Colon (tissue), 2 donors: ENCODE measurements around the gene HEMK1.

Source experiments
- FAIRE-seq: peaks from 2 replicates; lab custom pipeline; 2012; peaks lifted over from hg19 to GRCh38; lab: Jason Lieb, UNC
- donor health status: control.
- donor health status: control.

HEMK1 gene

DNA sequence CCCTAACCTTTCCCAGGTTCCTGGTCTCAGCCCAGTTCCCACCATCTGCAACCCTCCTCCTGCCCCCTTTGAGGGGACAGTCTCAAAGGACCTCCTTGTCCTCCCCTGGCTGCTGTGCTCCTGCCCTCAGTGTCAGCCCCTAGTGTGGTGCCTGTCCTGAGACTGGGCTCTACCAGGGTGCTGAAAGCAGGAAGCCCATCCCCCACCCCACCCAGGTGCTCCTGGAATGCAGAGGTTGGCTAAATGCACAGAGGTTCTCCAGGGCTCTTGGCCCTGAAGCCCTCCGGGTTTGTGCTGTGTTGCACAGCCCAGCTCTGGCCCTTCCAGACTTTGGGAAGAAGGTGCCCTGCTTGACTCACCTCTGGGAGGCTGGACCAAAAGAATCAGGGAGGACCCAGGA lies 23.5 kb upstream of the HEMK1 start:
- no peak for FAIRE-seq

DNA sequence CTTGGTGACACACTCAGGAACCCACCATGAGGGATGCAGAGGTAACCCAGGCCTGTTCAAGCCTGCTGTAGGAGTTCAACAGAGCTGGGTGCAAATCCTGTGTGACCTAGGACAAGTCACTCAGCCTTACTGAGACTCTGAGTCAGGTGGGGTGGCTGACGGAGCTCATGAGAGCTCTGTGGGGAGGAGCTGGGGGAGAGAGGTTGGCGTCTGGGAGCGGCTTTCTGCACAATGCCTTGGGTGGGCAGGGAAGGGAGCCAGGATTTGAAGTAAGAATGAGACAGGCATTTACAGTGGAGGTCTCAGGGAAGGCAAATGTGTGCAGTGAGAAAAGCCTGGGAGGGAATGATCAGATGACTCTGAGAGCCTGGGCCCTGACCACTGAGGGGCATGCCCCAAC lies 20.1 kb upstream of the HEMK1 start:
- FAIRE-seq: no peak

DNA sequence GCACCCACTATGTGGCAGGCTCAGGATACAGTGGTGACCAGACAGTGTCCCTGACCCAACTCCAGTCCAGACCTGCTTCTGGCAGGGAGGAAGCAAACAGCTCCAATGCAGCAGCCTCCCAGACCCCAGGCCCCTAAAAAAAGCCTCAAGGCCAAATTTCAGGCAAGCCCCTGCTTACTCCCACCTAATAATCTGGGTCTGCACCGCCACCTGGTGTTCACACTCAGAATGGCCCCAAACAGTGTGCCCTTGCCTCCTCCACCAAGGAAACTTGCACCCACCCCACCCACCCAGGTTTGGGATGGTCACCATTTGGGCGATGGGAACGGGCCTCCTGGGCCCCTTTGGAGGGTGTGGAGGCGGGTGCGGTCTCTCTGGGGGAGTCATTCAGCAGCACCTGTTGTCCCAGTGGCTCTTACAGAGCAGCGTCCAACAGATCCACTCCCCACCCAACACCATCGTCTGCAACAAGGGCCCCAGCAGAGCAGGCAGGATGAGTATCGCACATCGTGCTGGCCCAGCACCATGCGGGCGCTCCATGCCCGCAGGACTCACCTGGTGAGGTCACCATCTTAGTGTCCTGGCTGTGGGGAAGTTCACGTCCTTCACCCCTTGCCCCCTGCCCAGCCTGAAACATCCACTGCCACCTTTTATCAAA lies 19.1 kb upstream of the HEMK1 start:
- FAIRE-seq: no peak

DNA sequence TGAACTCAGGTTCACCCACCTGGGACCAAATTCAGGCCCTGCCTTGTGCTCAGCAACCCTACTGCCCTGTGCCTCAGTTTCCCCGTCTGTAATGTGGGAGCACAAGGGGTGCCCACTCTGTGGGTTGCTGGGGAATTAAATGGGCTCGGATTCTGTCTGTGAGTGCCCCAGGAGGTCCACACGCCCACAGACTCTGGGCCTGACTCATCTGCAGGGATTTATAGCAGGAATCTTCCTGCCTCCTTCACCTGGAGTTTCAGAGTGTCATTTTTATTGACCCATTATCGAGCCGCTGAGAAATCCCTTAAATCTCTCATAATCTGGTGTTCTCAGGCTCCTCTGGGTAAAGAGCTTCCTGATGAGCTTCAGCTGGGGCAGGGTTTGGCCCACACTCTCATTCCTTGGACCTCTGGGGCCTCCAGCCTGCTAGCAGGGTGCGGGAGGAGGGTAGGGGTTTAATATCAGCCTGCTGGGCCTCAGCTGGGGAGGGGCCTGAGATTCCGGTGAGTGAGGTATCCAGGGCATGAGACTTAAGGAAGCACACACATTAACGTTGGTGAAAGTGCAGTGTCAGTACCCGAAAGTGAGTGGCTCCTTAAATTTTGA lies 18.2 kb upstream of the HEMK1 start:
- FAIRE-seq: no peak

DNA sequence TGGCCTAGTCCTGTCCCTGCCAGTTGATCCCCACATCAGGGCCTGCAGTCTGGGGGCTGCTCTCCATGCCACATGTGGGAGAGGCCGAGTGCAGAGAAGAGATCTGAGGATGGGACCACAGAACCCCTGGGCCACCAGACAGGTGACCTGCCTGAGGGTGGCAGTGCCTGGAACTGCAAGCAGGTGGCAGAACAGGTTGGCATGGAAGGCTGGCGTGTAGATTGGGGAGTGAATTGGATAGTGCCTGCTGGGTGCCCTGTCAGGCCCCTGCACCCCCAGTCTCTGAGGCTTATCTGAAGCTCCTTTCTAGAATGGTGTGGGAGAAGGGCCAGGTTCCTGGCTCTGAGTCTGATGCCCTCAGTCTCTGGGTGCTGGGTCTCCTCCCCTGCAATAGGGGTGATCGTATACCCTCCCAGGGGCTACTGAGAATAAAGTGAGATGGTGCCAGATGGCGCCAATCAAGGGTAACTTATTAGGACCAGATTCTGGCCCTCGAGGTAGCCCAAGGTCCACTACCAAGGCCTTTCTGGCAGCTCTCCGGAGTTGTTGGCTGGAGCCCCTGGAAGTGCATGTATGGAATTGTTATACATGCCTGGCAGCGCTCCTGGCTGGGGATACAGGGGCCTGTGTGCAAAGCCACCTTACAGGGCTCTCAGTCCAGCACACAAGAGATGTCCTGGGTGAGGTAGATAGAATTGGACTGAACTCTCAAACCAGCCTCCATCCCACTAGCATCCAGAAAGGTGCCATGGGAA lies 17.5 kb upstream of the HEMK1 start:
- no peak for FAIRE-seq

DNA sequence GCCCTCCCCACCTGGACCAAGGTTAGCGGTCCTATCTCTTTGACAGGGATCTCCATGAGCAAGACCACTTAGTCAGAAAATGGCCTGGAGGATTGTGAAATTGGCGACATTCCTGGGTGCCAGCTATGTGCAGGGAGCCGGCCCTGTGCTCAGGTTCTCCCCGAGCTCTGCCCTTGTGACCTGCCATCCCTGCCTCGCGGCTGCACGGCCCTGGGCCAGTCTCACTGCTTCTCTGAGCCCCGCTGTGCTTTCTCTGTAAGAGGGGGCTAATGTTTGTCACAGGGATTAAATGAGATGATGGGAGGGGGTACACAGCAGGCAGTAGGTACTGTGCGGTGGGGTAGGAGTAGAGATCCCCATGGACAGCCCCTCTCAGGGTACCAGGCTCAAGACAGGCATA lies 16.7 kb upstream of the HEMK1 start:
- no peak for FAIRE-seq

DNA sequence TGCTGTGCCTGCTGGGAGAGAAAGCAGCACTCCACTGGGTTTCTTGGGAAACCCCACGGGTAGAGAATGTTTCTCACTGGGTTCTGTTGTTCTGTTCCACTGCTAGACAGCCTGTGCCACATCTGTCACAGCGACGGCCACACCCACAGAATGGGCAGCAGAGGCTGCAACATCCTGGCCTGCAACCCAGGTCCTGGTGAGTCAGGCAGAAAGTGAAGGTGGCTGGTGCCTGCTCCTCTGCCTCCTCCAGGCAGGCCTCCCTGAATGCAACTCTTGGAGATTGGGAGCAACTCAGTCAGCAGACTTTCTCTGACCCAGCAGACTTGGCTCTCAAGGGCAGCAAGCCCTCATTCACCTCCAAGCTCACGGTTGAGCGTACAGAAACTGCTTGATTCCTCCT lies 14.8 kb upstream of the HEMK1 start:
- no peak for FAIRE-seq

DNA sequence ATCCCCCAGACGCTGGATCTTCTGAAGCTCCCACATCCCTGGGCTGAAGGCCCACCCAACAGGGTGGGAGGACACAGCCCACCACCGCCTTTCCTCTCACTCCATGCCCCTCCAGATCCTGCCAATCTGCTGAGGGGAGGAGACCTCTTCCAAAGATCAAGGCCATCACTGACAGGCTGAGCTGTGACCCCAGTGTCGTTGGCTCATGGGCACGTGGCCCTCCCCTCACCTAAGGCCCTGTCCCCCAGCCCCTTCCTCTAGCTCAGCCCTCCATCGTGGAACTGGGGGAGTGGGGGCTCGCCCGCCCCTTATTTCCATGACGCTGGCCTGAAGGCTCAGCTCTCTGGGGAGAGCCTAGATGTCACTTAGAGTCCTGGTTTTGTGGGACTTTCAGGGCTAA lies 12.2 kb upstream of the HEMK1 start:
- no peak for FAIRE-seq

DNA sequence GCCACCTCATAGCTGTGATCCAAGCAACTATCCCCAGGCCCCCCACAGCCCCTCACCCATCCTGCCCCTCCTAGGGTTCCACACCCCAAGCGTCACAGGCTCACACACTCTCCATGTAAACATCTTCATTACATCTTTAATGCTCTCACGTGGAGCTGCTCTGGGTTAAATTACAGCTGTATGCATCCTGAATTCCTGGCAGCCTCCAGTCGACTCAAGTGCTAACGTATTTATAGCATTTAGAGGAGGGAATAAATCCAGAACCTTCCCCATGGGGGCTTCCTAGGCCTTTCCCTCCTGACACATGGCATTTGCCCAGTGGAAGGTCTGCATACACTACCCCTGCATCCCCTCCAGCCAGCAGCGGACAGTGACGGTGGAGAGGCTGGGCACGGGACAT lies 11.4 kb upstream of the HEMK1 start:
- no peak for FAIRE-seq

DNA sequence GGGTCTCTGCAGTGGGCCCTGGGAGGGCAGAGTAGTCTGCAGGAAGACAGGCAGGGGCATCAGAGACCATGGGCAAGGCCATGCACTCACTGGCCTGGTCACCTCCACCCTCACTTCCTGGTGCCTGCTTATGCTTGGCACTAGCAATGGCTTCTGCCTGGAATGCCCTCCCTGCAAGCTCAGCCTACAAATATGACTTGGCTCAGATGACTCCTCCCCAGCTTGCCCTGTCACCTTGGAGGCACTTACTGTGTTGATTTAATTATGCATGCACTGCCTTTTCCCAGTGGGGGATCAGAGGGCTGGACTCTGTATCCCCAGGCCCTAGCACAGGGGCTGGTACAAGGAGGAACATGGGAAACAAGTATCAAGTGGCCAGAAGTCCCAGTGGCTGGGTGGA lies 9.6 kb upstream of the HEMK1 start:
- FAIRE-seq: no peak

DNA sequence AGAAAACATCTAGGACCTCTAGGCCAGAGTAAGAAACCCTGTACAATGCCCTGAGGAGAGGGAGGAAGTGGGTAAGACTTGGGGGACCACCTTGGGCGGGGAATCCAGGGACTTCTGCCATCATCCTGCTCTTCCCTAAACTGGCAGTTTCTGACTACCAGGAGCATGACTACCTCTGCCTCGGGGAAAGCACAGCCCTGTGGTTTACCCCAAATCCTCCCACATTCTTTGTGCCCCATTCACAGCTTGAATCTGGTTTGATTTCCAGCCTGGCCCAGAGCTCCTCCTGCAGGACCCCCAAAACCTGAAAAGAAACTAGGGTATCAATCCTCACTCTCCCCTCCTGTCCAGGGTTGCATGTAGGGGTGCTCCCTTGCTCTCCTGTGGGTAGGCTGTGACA lies 6.5 kb upstream of the HEMK1 start:
- FAIRE-seq: no peak

DNA sequence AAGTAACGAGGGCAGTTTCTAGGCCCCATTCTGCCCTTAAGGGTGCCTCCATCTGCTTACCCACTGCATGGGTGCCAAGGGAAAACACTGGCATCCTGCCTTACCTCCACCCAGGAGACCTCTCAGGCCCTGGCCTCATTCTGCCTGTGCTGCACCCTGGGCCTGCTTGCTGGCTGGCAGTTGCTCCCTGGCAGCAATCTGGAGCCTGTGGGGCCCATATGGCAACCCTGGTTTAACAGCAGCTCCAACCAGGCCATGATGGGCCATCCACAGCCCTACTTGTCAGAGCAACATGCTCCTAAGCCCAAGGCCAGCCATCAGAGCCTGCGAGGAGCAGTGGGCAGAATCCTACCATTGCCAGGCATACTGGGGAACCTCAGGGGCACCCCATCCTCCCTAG lies 5.5 kb upstream of the HEMK1 start:
- no peak for FAIRE-seq

DNA sequence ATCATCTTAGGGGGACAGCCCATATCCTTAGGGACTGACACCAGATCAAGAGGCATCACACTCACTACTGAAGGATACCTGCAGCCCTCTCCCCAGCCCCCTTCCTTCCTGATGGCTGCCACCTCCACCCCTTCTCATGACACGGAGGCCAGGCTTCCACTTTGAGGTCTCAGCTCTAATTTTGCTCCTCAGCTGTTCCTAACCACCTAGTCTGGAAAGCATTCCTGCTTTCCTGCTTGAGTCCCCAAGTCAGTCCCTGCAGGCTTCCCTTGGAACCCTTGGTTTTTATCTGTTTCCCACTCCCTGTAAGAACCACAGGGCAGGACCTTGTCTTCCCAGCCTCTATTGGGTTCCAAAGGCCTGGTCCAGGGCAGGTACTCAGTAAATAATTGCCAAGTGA lies 5.0 kb upstream of the HEMK1 start:
- no peak for FAIRE-seq

DNA sequence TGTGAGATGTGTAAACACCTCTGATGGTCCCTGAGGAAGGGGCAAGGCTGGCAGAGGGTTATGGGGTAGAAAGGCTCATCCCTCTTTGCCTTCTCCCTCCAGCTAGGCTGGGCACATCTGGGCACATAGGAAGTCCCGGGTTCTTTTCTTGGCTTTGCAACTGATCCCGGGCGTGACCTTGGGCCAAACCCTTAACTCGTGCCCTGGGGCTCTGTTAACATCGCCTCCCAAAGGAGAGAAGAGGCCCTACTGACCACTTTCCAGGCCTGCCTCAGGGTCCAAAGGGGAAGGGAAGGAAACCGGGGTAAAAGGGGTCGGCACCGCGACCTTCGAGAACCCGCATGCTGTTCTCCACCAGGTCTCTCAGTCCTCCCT lies 2.3 kb upstream of the HEMK1 start:
- FAIRE-seq: no peak

DNA sequence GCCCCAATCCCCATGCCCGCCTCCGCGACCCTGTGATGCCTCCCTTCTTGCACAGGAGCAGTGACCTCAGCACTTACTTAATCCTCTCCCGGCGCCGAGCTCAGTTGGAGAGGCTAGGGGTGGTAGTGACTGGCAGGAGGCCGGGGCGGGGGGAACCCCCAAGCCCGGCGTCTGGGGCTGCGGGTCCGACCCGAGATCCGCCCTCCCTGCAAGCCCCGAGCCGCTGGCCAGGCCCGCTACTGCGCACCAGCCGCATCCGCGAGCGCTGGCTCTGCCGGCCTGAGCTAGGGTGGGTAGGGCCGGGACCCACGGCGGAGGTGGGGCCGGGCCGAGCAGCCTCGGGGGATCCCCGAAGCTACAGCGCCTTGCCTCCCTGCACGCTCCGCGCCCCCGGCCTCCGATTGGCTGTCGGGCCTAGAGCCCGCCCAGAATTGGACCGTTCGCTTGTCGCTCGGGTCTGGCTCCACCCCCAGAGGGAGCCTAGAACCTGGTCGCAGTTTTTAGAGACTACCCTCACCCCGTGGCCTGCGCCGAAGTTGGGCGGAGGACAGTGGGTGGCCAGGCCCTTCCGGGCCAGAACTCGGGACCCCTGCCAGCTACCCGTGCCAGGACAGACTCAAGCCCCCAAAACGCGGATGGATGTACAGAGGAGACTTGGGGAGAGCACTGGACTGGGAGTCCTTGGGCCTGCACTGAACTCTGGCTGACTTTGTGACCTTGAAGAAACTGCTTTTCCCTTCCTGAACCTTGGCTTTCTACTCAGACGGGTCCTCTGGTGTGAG lies 1.7 kb upstream of the HEMK1 start, which contains the start of gene C3orf18:
Gene C3orf18, minus strand, starts transcription at position 362 of the 782 bp plus-strand sequence. CDS start 2,048 bp downstream, outside the sequence.
- FAIRE-seq: no peak

DNA sequence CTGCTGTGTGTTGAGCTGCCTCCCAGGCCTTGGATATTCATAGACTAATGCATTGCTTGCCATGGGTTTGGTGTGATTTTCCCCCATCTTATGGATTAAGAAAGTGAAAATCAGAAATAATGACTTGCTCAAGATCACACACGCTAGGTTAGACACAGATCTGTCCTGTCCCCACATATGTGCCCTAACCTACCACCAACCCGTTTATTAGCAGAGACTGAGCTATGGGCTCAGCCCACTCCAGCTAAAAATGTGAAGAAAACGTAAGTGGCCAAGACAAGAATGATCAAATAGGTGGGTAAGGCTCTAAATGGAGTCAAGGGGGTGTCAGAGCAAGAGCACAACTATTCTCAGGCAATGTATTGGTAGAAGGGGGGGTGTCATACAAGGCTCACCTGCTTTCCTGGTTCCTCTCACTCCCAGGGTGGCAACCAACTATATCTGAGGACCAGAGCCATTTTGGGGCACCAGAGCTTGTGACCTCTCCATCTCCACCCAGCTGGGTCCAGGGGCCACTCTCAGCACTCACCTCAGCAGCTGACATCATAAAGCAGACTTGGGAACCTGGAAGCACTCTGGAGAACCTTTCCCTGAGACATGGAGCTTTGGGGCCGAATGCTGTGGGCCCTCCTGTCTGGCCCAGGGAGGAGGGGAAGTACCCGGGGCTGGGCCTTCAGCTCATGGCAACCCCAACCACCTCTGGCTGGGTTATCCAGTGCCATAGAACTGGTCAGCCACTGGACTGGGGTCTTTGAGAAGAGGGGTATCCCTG lies 1.4 kb downstream of the HEMK1 start:
- no peak for FAIRE-seq

DNA sequence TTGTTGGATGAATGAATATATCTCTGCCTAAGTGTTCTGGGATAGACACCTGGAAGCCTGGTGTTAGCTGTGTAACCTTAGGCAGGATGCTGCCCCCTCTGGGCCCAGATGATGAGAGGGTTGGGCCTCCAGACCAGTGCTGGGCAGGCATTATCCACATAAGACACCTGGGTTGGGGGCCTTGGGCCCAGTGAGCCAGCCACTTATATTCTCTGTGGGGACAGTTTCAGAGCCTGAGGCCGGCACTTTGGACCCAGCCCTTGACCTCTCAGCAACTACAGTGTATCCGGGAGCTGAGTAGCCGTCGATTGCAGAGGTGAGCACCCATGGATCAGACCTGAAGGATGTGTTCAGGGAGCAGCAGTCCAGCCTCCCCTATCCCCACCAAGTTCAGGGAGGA lies 2.2 kb downstream of the HEMK1 start:
- no peak for FAIRE-seq

DNA sequence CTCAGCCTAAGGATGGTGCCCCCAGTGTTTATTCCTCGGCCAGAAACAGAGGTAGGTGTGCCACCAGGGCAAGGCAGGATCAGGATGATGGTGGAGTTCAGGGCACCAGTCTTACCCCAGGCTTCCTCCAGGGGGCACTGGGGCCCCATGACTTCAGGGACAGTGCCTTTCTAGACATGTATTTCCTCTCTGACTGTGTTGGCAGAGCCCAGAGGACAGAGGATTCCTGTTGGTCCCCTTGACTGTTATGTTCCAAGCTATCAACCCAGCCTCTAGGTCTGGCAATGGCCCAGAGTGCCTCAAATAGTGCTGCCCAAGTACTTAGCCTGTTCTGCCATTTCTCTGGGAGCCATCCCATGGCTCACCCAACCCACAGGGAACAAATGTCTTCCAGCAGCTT lies 2.8 kb downstream of the HEMK1 start:
- no peak for FAIRE-seq

DNA sequence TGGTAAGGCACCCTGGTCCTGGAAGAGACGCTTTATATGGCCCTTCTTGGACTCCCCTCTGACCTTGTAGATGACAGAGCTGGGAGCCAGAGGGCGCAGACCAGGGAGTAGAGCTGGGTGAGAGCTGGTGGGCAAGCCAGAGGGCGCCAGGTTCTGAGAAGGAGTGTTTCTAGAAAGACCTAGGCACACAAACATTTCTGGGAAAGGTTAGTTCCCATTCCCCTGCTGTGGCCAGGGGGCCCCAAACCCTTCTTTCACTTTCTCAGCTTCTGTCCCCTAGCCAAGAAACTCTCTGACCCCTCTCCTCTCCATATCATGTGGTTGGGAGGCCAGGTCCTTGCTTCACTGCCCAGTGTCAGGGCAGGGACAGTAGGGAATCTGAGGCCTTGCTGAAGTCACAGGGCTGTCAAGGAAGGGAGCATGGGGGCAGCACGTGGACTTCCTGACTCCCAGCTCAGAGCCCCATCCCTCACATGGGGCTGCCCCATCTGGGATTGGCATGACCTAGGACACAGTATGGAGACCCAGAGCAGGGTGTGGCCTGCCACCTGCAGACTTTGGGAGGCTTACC lies 3.6 kb downstream of the HEMK1 start:
- no peak for FAIRE-seq

DNA sequence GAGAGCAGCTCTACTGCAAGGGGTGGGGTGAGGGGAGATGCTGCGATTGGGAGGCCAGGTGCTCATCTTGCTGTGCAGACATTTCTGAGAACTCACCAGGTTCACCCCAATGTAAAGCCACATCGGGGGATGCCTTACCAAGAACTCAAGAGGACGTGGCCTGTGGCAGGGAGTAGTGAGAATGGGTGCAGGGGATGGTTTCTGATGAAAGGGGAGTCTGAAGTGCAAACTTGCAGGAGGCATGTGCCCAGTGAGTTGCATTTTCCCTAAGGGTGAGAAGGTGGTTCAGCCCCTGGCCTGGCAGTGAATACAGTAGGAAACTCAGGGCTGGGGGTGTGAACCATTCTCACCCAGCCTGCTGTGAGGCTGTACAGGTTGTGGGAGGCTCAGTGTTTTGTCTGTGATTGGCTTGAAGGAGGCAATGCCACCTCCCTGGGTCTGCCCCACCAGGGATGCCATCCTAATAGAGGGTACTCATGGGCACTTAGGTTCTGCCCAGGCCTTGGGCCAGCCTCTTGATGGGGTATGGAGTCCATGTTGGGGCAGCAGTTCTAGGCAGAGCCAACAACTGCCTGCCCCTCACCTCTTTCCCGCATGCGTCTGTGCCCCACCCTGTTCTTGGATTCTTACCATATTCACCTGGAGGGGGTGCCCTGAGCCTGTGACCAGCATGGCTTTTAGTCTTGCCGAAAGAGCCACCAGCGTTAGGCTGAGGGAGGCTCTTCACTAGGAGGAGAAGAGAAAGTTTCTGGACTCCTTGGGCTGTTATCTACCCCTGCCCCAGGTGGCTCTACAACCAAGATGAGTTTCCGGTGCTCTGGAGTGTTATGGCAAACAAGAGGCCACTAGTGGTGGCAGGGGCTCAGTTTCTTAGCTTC lies 4.5 kb downstream of the HEMK1 start:
- no peak for FAIRE-seq

DNA sequence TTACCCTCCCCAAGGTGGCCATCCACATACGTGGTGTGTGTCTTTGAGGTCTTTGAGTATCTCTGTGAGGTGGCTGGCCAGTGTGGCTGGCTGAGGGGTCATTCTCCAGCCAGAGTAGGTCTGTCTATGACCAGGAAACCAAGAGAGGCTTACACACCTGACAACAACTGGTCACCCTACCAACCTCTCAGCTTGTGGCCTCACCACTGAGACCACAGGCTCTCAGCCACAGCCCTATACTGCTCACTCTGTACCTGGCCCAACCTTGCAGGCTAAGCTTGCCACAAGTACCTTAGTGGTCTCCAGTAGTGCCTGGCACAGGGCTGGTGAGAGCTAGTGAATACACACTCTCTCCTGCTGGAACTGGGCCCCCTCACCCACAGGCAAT lies 5.1 kb downstream of the HEMK1 start:
- no peak for FAIRE-seq
